GM19099 (cell line): Measurements from ENCODE around the gene CWF19L1.

Experiments
- POLR2A ChIP-seq: IDR thresholded peaks from 3 replicates; pipeline ENCODE4 v1.6.1; 2011; ENCODE audit warnings: low read depth; ENCODE audit not compliant: insufficient read length; ENCODE audit errors: extremely low read depth

CWF19L1 gene

DNA sequence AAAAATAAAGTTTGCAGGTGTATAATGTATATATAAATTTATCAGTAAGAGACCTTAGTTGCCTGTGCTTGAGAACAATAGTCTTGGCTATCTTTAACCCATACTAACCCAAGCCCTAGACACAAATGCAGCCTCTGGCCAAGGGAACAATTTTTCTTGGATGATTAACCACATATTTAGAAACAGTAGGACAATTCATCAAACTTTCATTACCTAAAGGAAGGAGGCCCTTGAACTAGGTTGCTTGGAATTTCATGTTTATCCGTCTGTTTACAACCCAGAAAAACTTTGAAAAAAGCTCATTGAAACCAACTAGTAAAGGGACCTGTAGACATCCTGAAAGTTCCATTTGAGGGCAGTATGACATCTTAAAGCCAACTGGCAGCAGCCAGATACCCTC is 72.7 kb downstream of the CWF19L1 start:
- no peak for TF ChIP-seq POLR2A

DNA sequence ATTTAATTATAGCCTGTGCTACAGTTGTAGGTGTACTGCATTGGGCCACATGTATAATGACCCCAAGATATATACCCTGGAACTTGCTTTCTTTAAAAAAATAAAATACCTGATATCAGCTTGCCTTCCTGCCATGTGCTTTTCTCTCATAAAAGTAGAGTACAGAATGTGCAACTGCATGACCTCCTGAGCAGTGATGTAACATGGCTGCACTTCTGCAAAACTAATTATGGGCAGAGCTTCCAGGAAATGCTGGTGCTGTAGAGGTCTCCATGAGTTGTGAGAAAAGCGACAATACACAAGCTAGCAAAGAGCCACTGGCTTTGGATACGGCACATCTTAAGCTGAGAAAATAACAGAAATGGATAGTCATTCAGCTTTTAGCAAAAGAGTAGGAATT is 75.1 kb downstream of the CWF19L1 start:
- no peak for TF ChIP-seq POLR2A

DNA sequence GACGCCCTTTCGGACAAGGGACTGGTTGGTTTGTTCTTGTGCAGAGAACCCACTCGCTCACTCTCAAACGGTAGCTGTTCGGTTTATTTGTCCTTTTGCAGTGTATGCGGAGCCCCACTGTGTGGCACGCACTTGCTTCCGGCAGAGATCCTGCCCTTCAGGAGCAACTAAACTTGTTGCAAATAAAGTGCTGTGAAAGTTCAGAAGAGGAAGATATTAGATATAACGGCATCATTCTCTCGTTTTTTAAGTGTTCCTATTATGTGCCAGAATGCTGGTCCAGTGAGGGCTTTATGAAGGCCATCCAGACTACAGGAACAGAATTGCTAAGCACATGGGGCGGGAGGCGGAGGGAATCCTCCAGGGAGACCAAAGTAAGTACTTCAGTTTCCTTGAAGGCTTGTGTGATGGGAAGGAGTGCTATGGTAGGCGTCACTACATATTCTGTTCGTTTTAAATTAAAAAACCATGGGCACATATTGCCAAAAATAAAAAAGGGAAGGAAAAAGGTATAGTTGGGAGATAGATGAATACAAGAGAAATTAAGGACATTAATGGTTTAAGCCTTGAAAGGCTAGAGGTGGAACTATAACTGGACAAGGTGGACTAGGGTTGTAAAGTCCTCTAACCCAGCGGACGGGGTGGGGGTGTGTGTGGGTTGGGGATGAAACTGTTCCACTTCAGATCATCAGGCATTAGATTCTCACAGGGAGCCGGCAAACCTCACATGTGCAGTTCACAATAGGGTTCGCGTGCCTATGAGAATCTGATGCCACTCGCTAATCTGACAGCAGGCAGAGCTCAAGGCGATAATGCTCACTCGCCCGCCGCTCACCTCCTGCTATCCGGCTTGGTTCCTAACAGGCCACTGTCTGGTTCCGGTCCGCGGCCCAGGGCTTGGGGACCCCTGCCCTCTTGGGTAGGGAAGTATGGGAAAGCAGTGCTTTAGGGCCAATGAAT is 80.9 kb downstream of the CWF19L1 start:
- TF ChIP-seq POLR2A, result no peak

DNA sequence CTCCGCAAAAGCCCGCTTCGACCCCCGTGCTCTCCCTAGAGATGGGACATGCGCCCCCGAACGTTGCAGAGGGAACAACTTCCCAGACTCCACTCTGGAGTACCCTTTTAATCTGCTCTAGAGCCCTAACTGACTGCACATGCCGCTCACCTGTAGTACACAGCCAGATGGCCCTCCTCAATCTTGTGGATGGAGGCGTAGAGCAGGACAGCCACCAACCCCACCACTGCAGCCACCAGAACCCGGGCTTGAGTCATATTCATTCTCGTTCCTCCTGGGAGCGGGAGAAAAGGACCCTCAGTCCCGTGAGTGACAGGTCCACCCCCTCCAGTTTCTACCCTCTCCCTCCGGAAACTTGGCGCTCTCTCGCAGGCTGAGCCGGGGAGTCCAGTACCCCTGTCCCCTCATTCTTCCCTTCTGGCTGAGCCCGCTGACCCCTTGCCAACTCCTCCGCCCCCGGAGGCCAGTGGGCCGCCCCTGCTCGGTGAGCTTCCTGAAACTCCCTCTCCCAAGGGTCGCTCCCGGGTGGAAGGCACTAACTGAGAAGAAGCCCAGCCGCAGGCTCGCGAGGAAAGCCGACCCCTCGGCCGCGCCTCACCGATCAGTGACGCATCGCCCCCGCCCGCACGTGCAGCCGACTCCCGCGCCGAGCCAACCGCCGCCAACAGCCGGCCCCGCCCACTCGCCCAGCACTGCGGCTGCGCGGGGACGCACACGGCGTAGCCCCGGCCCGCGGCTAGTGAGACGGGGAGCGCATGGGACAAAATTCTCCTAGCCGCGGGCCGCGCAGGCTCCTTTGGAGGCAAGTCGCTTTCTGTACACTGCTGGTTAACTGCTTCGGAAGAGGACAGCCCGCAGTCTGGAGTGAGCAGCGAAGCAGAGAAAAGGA is 81.8 kb downstream of the CWF19L1 start, which contains the start of gene ERLIN1:
ERLIN1 (minus strand) TSS at position 666 of the 889 bp plus-strand sequence; CDS start at position 263, 403 bp downstream.
- peak; percentile 89 for TF ChIP-seq POLR2A

DNA sequence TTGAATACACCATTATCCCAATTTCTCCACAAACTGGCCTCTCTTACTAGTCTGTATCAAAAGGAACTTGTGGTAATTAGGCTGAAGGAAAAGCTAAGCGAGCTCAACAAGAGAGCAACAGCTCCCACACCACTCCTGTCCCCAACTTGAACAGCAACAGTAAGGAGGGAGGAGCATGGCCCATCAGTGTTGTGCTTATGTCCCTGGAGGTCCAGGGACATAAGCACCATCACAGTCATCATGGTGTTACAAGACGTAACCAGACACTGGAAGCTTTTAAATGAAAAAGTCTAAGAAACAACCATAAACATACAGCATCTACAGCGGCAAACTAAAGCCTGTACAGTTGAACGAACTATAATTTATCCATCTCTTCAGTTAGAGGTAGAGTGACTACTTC is 82.6 kb downstream of the CWF19L1 start:
- no peak for TF ChIP-seq POLR2A

DNA sequence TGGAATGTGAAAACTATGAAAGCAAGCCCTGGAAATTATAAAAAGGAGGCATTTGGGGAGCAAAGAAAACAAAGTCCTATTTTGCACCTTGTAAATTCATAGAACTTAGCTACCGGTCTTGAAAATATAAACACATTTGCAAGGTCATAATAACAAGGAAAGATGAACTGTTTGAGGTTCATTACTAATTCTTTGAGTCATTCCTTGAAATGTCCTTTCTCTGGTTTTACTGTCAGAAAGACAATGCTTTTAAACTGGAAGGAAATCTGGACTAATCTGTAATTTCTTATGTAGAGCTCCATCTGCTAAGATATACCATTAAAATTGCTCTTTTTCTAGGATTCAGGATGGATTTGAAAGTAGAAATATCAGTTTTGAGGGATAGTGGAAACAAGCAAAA is 83.0 kb downstream of the CWF19L1 start:
- no peak for TF ChIP-seq POLR2A

DNA sequence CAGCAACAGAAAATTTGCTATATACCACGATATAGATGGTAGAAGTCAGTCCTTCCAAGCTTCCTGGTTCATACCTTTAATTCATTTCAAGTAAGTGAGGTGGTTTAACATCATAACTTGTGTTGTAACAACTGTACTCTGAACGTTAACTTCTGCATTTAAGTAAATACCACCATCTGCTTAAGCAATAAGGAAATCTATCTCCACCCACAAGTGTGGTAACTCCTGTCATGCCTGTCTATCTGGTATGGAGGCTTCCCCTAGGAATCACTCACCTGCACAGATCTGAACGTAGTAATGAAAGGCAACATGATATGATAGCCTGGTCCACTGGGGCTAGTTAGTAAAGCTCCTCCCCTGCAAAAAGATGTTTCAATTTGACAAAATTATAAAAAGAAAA is 84.0 kb downstream of the CWF19L1 start:
- TF ChIP-seq POLR2A, result no peak

DNA sequence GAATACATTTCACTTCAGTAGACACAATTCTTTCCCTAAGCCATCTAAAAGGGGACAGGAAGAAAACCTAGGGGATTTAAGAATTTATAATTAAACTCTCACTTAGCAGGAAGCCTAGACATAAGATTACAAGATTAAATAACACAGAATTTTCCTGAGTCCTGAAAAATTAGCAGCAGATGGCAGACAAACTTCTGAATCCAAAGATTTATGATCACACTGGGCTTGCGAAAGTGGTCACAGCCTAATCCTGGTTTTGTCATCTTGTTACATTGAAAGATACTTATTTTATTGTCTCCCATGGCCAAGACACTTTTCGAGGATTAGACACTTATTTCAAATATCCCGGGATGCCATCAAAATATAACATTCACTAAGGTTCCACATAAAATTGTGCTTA is 84.5 kb downstream of the CWF19L1 start:
- TF ChIP-seq POLR2A, result no peak
